ENCODE measurements around the gene STARD4. TPM values are rescaled to one million over a fixed set of nuclear protein-coding genes. Genes with fewer than 3 reads are reported as not detected.

STARD4 gene
- total RNA-seq, 1 donor from 2014 or later, result 62.5 TPM

GRCh38 chr5:111461934-111462333 is 50.4 kb downstream of the STARD4 start:
- H3K27ac Mint-ChIP-seq (ENCODE audit: unreplicated experiment), result peak overlapping the region; percentile 32
- TF ChIP-seq, protein P1, sequence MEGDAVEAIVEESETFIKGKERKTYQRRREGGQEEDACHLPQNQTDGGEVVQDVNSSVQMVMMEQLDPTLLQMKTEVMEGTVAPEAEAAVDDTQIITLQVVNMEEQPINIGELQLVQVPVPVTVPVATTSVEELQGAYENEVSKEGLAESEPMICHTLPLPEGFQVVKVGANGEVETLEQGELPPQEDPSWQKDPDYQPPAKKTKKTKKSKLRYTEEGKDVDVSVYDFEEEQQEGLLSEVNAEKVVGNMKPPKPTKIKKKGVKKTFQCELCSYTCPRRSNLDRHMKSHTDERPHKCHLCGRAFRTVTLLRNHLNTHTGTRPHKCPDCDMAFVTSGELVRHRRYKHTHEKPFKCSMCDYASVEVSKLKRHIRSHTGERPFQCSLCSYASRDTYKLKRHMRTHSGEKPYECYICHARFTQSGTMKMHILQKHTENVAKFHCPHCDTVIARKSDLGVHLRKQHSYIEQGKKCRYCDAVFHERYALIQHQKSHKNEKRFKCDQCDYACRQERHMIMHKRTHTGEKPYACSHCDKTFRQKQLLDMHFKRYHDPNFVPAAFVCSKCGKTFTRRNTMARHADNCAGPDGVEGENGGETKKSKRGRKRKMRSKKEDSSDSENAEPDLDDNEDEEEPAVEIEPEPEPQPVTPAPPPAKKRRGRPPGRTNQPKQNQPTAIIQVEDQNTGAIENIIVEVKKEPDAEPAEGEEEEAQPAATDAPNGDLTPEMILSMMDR (conservative IDR thresholded peaks at IDR 0.05), result no peak
- H3K9me3 Mint-ChIP-seq, result peaks cover 12% of the 10 kb centered on the region
- H3K27me3 Mint-ChIP-seq (ENCODE audit: low read depth), result no peaks in the 10 kb centered on the region
- H3K4me1 Mint-ChIP-seq, result peaks cover 4% of the 10 kb centered on the region
- no peak overlapping the region for H3K4me3 Mint-ChIP-seq
- no peak for DNase-seq (ENCODE audit: low read depth, low spot score)
- H3K36me3 Mint-ChIP-seq (ENCODE audit: low read depth), result peaks cover 4% of the 10 kb centered on the region

DNA sequence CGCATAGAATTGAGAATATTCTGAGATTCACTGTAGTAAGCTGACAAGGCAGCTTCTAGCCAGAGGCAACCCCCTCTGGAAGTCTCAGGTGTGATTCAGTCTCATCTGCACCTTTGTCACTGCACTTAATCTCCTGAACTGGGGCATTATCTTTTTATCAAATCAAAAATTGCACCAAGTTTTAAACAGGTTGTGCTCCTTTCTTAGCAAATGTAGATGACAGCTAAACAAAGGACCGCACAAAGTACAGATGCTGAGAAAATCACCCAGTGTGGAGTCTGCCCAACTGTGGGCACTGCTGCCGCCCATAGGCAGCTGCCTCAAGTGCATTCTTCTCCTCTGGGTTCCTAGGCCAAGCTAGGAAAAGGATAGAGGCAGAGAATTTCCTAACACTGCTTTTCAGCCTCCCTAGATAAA is 51.1 kb downstream of the STARD4 start:
- Mint-ChIP-seq H3K27ac (ENCODE audit: unreplicated experiment) (no peak overlapping the region), H3K27me3 (ENCODE audit: low read depth) (no peaks in the 10 kb centered on the region), H3K36me3 (ENCODE audit: low read depth) (peaks cover 3% of the 10 kb centered on the region), H3K4me3 (no peak overlapping the region), H3K9me3 (peaks cover 11% of the 10 kb centered on the region), H3K4me1 (peaks cover 6% of the 10 kb centered on the region)
- TF ChIP-seq, protein P1 (conservative IDR thresholded peaks at IDR 0.05), result peak; percentile 67
- peak; percentile 6 for DNase-seq (ENCODE audit: low read depth, low spot score)

GRCh38 chr5:111454776-111455175 is 57.6 kb downstream of the STARD4 start:
- Mint-ChIP-seq H3K27me3 (ENCODE audit: low read depth) (no peaks in the 10 kb centered on the region), H3K27ac (ENCODE audit: unreplicated experiment) (no peak overlapping the region), H3K4me3 (no peak overlapping the region), H3K9me3 (peaks cover 4% of the 10 kb centered on the region), H3K4me1 (peaks cover 17% of the 10 kb centered on the region), H3K36me3 (ENCODE audit: low read depth) (no peaks in the 10 kb centered on the region)
- TF ChIP-seq, protein P1 (conservative IDR thresholded peaks at IDR 0.05), result no peak
- no peak for DNase-seq (ENCODE audit: low read depth, low spot score)

GRCh38 chr5:111454198-111454622 is 58.1 kb downstream of the STARD4 start:
- TF ChIP-seq, protein P1 (conservative IDR thresholded peaks at IDR 0.05), result no peak
- Mint-ChIP-seq H3K4me3 (no peak overlapping the region), H3K36me3 (ENCODE audit: low read depth) (peaks cover 2% of the 10 kb centered on the region), H3K4me1 (peaks cover 17% of the 10 kb centered on the region), H3K9me3 (peaks cover 4% of the 10 kb centered on the region), H3K27ac (ENCODE audit: unreplicated experiment) (no peak overlapping the region), H3K27me3 (ENCODE audit: low read depth) (no peaks in the 10 kb centered on the region)
- no peak for DNase-seq (ENCODE audit: low read depth, low spot score)

DNA sequence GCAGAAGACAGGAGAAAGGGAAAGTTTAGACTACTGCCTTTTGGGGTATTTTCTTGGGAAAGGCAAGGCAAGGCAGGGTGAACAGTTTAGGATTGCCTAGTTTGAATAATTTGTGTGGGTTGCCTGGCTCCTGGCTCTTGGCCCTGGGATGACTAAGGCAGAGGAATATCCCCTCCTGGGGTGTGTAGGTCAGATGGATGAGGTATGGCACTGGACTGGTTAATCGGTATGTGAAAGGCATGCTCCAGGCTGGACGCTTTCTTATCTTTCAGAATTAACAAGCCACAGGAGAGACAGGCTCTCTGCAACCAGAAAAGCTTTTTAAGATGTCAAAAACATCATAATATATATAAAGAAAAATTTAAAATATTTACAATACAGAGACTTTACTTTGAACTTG is 58.6 kb downstream of the STARD4 start:
- TF ChIP-seq, protein P1 (conservative IDR thresholded peaks at IDR 0.05), result no peak
- Mint-ChIP-seq H3K27ac (ENCODE audit: unreplicated experiment) (no peak overlapping the region), H3K27me3 (ENCODE audit: low read depth) (no peaks in the 10 kb centered on the region), H3K4me1 (peaks cover 17% of the 10 kb centered on the region), H3K4me3 (no peak overlapping the region), H3K36me3 (ENCODE audit: low read depth) (peaks cover 2% of the 10 kb centered on the region), H3K9me3 (peaks cover 4% of the 10 kb centered on the region)
- DNase-seq (ENCODE audit: low read depth, low spot score), result no peak

DNA sequence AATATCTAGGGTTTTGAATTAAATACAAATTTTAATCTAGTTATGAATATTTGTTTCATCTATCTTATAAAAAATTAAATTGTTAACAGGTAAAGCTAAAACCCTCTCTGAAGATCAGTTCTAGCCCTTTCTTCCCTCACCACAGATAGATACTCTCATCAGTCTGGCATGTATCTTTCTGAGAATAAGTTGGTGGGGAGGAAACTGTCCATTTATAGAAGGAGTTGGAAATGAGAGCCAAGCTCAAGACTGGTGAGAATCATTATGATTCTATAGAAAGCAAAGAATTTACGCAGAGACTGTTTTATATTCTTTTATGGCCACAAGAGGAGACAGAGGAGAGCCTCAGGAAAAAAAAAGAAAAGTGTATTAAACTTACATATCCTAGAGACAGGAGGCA is 59.0 kb downstream of the STARD4 start:
- H3K27ac Mint-ChIP-seq (ENCODE audit: unreplicated experiment), result no peak overlapping the region
- H3K4me3 Mint-ChIP-seq, result no peak overlapping the region
- TF ChIP-seq, protein P1 (conservative IDR thresholded peaks at IDR 0.05), result no peak
- peaks cover 4% of the 10 kb centered on the region for H3K9me3 Mint-ChIP-seq
- peaks cover 17% of the 10 kb centered on the region for H3K4me1 Mint-ChIP-seq
- no peaks in the 10 kb centered on the region for H3K27me3 Mint-ChIP-seq (ENCODE audit: low read depth)
- no peak for DNase-seq (ENCODE audit: low read depth, low spot score)
- peaks cover 2% of the 10 kb centered on the region for H3K36me3 Mint-ChIP-seq (ENCODE audit: low read depth)

Data from neural crest cell (in vitro differentiated cells).